Stomach (tissue), 4 donors: Measurements from ENCODE around the gene ADRM1.

Experiments used
- CTCF ChIP-seq, 7 experiments: fragments of 450-650 bp in 4 of 7; fragments of 200-600 bp in 3 of 7; sonication (generic) in 3 of 7; IDR thresholded peaks; one replicate each; pipeline ENCODE4 v1.5.1; 2016 to 2019; ENCODE audit warnings: antibody characterized with exemption in 7 of 7, control low read depth in 2 of 7, mild to moderate bottlenecking in 1 of 7
- POLR2A ChIP-seq, 4 donors: fragments of 450-650 bp; IDR thresholded peaks; one replicate each; pipeline ENCODE4 v1.6.1; 2016; ENCODE audit warnings: antibody characterized with exemption in 4 of 4, control low read depth in 2 of 4, mild to moderate bottlenecking in 1 of 4, moderate library complexity in 1 of 4
- POLR2AphosphoS5 ChIP-seq, 3 donors: sonication (generic); formaldehyde crosslinking; IDR thresholded peaks; one replicate each; pipeline ENCODE4 v1.6.1; 2016; ENCODE audit warnings: antibody characterized with exemption in 3 of 3

- TF ChIP-seq POLR2A (IDR thresholded peaks at IDR 0.05) (no peak), CTCF (IDR thresholded peaks at IDR 0.05) (no peak), POLR2AphosphoS5 (IDR thresholded peaks at IDR 0.05) (no peak)
Observed at GRCh38 chr20:62331347-62331746, 28.6 kb downstream of the ADRM1 start.
